ENCODE measurements around the gene TMIGD2. TPM values are rescaled to one million over a fixed set of nuclear protein-coding genes. Genes with fewer than 3 reads are reported as not detected.

TMIGD2 gene
- total RNA-seq, 6 donors from 2014 or later: 0.30 to 1.9 (median 1.3) TPM; not detected in 1

DNA sequence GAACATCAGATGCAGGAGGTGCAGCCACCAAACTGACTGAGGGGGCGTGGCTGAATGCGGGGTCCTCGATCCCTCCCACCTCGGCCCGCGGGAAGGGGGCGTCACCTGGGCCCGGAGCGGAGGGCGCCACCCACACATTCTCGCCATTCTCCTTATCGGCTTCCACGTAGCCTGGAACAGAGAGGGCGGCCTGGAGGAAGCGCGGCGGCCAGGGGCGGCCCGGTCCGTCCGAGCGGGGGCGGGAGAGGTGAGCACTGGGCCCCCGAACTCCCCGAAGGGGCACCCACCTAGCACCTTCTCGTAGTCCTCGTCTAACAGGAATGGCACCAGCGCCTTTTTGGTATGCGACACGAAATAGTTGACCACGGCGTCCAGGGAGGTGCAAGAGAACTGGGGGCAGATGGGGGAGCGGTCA, 24.7 kb upstream of the TMIGD2 start:
- Histone ChIP-seq H3K9me3 (no peaks in the 10 kb centered on the region), H3K27me3 (no peaks in the 10 kb centered on the region), H3K4me1 (peaks cover 18 to 24% (median 21%) of the 10 kb centered on the region in 4 donors), H3K36me3 (no peaks in the 10 kb centered on the region), H3K27ac (no peak overlapping the region), H3K4me3 (peak overlapping the region in 2 of 4 donors; percentile 47 to 57)
- DNase-seq: peak in 1 of 2 donors; percentile 83
- WGBS, 2 donors: 25 to 35% methylated on average over 20 to 28 of the region's 33 CpGs
- ATAC-seq (ENCODE audit: low FRiP score in 2 of 2): no peak
- TF ChIP-seq, protein P1, sequence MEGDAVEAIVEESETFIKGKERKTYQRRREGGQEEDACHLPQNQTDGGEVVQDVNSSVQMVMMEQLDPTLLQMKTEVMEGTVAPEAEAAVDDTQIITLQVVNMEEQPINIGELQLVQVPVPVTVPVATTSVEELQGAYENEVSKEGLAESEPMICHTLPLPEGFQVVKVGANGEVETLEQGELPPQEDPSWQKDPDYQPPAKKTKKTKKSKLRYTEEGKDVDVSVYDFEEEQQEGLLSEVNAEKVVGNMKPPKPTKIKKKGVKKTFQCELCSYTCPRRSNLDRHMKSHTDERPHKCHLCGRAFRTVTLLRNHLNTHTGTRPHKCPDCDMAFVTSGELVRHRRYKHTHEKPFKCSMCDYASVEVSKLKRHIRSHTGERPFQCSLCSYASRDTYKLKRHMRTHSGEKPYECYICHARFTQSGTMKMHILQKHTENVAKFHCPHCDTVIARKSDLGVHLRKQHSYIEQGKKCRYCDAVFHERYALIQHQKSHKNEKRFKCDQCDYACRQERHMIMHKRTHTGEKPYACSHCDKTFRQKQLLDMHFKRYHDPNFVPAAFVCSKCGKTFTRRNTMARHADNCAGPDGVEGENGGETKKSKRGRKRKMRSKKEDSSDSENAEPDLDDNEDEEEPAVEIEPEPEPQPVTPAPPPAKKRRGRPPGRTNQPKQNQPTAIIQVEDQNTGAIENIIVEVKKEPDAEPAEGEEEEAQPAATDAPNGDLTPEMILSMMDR (IDR thresholded peaks at IDR 0.05): no peak
- TF ChIP-seq POLR2A (IDR thresholded peaks at IDR 0.05): no peak
- TF ChIP-seq POLR2AphosphoS5 (IDR thresholded peaks at IDR 0.05): no peak
- TF ChIP-seq EP300 (IDR thresholded peaks at IDR 0.05): no peak

DNA sequence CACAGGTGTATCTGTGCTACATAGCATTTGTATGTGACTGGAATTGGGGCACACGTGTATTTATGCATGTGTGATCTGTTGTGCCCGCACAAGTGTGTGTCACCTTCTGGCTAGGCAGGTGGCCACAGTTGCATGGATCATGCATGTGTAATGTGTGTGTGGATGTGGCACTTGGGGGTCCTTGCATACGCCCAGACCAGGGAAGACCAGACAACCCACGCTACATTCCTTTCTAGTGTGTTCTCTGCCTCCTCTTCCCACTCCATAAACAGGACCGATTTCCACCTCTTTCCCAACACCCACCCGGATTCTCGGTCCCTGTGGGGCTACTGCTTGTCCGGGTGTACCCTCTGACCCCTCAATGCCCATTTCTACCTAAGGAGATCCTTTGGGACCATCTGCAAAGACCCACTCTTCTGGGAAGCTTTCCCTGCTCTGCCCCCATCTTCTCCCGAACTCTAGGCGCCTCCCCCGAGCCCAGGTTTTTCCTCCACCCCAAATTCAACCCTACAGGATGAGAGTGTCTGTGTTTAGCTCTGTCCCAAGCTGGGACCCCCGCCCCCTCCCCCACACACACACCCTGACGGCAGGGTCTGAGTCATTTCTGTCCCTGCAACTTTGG, 24.1 kb upstream of the TMIGD2 start:
- H3K36me3 ChIP-seq: no peaks in the 10 kb centered on the region
- peaks cover 18 to 24% (median 21%) of the 10 kb centered on the region in 4 donors for H3K4me1 ChIP-seq
- no peak overlapping the region for H3K27ac ChIP-seq
- no peak for ATAC-seq (ENCODE audit: low FRiP score in 2 of 2)
- no peaks in the 10 kb centered on the region for H3K27me3 ChIP-seq
- H3K9me3 ChIP-seq: no peaks in the 10 kb centered on the region
- 65 to 70% methylated on average over 12 to 13 of the region's 13 CpGs for WGBS, 2 donors
- H3K4me3 ChIP-seq: no peak overlapping the region
- TF ChIP-seq POLR2A (IDR thresholded peaks at IDR 0.05) (no peak), EP300 (IDR thresholded peaks at IDR 0.05) (no peak), POLR2AphosphoS5 (IDR thresholded peaks at IDR 0.05) (no peak)
- TF ChIP-seq, protein P1 (IDR thresholded peaks at IDR 0.05): no peak
- no peak for DNase-seq

DNA sequence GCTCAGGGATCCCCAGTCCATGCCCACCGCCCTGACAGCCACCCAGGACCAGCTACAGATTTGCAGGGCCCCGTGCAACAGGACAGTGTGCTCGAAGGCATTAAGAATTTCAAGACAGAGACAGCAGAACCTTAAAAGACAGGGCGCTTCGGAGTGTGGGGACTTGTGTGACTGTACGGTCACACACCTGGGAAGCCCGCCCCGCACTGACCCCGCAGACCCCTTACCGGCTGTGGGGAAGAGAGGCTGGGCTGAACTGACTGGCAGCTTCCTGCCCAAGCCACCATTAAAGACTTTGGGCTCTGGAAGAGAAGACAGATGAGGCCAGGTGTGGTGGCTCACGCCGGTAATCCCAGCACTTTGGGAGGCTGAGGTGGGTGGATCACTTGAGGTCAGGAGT, 22.0 kb upstream of the TMIGD2 start:
- Histone ChIP-seq H3K27me3 (no peaks in the 10 kb centered on the region), H3K4me3 (no peak overlapping the region), H3K27ac (no peak overlapping the region), H3K9me3 (no peaks in the 10 kb centered on the region), H3K4me1 (peaks cover 18 to 24% (median 21%) of the 10 kb centered on the region in 4 donors), H3K36me3 (no peaks in the 10 kb centered on the region)
- peak in 1 of 2 donors; percentile 71 for DNase-seq
- WGBS, 2 donors: 85 to 87% methylated on average over 3 to 6 of the region's 12 CpGs
- TF ChIP-seq, protein P1 (IDR thresholded peaks at IDR 0.05): no peak
- no peak for TF ChIP-seq POLR2AphosphoS5 (IDR thresholded peaks at IDR 0.05)
- no peak for TF ChIP-seq POLR2A (IDR thresholded peaks at IDR 0.05)
- ATAC-seq (ENCODE audit: low FRiP score in 2 of 2): no peak

DNA sequence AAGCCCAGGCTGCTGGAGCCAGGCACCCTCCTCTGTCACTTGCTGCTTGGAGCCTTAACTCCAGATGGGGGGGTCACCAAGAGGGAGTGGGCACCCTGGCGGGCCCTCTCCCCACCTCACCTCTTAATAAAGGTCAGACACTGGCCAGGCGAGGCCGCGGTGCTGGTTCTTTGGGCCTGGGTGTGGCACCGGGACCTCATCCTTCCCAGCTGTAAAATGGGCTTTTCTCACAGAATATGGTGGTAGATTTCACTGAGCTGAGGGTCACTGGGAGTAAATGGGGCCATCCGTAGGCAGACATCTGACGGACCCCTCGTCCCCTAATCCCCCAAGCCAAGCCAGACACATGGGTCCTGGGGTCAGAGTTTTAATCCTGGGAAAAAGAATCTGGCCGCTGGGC, 21.5 kb upstream of the TMIGD2 start:
- Histone ChIP-seq H3K4me1 (peaks cover 16 to 19% (median 18%) of the 10 kb centered on the region in 4 donors), H3K36me3 (no peaks in the 10 kb centered on the region), H3K27me3 (no peaks in the 10 kb centered on the region), H3K27ac (no peak overlapping the region), H3K4me3 (no peak overlapping the region), H3K9me3 (no peaks in the 10 kb centered on the region)
- 96% methylated on average over 8 to 9 of the region's 9 CpGs for WGBS, 2 donors
- no peak for TF ChIP-seq POLR2AphosphoS5 (IDR thresholded peaks at IDR 0.05)
- TF ChIP-seq, protein P1 (IDR thresholded peaks at IDR 0.05): no peak
- no peak for TF ChIP-seq POLR2A (IDR thresholded peaks at IDR 0.05)
- TF ChIP-seq EP300 (IDR thresholded peaks at IDR 0.05): no peak
- no peak for DNase-seq
- ATAC-seq (ENCODE audit: low FRiP score in 2 of 2): no peak
